ENCODE results near the gene DCAF8.

GRCh38 chr1:160243767-160244166, 18.6 kb downstream of the DCAF8 start:
- TF ChIP-seq CTCF (IDR thresholded peaks at IDR 0.05) (no peak), POLR2A (IDR thresholded peaks at IDR 0.05) (no peak)
